GM19395 (cell line): ENCODE results near the gene NLRP7.

Experiments
- ATAC-seq: cut with Tn5 transposase; IDR thresholded peaks from one replicate; pipeline ENCODE4 v1.9.1; 2021; ENCODE audit warnings: mild to moderate bottlenecking, moderate library complexity; ENCODE audit not compliant: unreplicated experiment

Gene NLRP7

DNA sequence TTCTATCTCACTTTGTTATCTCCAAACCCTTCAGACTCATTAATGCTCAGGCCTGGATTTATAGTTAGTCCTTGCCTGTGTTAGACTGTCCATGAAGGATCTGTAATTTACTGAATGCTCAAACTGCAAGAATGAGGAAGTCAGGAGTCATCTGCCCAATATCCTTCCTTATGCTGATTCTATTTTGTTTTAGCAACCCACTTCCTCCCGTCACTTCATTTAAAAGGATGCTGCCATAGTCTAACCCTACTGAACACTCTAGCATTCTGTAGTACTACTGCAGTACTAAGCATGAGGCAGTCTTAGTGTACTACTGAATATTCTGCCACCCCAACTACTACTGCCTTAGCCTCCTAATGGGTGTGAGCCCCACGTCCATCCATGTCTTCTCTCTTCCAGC is 71.8 kb downstream of the NLRP7 start:
- no peak for ATAC-seq

- ATAC-seq, result no peak
These were observed 73.3 kb downstream of the NLRP7 start, which contains the start of gene FCAR for GRCh38 chr19:54873990-54874389. Gene FCAR (plus strand): TSS chr19:54874235. CDS start chr19:54874290, 55 bp downstream.
